Measurements from ENCODE around the gene PRR5.

DNA sequence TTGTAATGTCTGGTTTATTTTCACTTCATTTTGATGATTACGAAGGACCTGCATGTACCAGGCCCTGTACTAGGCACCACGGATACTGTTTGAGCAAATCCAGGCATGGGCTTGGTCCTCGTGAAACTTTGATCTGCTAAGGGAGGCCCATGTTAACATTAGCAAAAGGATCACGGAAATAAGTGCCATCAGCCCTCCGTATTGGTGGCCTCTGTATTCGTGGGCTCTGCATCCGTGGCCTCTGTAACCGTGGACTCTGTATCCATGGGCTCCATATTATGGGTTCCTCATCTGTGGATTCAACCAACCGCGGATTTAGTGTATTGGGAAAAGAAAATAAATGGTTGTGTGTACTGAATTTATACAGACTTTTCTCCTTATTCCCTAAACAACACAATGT is 59.0 kb downstream of the PRR5 start:
- no peak for TF ChIP-seq POLR2A (IDR thresholded peaks at IDR 0.05)
- TF ChIP-seq, protein P1, sequence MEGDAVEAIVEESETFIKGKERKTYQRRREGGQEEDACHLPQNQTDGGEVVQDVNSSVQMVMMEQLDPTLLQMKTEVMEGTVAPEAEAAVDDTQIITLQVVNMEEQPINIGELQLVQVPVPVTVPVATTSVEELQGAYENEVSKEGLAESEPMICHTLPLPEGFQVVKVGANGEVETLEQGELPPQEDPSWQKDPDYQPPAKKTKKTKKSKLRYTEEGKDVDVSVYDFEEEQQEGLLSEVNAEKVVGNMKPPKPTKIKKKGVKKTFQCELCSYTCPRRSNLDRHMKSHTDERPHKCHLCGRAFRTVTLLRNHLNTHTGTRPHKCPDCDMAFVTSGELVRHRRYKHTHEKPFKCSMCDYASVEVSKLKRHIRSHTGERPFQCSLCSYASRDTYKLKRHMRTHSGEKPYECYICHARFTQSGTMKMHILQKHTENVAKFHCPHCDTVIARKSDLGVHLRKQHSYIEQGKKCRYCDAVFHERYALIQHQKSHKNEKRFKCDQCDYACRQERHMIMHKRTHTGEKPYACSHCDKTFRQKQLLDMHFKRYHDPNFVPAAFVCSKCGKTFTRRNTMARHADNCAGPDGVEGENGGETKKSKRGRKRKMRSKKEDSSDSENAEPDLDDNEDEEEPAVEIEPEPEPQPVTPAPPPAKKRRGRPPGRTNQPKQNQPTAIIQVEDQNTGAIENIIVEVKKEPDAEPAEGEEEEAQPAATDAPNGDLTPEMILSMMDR (IDR thresholded peaks at IDR 0.05), result no peak
